ENCODE results near the gene ZDHHC20. TPM values are rescaled to one million over a fixed set of nuclear protein-coding genes. Genes with fewer than 3 reads are reported as not detected.

The ZDHHC20 gene
- total RNA-seq, 4 donors from 2014 or later = 29.9 to 104 (median 76.9) TPM

DNA sequence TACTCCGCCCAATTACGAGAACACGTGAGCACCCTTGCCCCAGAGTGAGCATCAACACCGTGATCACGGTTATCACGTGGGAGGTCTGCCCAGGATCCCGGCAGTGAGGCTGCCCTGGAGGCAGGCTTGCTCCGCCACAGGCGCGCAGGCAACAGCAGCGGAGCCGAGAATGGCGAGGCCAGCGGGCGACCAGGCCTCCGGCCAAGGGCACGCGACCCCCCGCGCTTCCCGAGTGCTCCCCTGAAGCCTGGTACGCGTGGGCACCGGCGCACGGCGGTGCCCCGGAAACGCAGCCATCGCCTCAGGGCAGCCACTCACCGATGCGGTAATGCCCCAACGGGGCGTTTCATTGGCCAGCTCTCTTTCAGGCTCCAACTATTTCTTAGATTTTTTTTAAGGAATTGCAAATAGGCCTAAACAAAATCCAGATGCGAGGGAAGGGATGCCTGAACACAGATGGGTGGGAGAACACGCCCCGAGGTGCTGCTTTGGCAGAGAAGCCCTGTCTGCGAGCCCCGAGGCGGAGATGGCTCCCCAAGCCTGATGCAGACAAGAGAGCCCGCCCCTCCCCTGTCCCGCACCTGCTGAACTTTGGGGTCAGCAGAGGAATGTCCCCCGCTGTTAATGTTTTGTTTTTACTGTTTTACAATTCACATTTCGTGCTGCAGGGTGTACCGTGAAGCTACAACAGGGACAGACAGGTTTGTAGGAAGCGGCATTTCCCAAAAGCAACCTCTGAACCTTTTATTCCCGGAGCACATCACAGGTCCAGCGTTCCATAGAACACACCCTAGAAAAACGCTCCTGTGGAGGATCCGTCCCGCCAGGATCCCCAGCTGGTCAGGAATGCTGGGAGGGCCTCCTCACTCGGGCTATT is 132.7 kb downstream of the ZDHHC20 start:
- Histone ChIP-seq H3K36me3 (no peaks in the 10 kb centered on the region), H3K9me3 (no peaks in the 10 kb centered on the region), H3K27me3 (no peaks in the 10 kb centered on the region), H3K27ac (peak overlapping the region in 1 of 4 donors; percentile 42), H3K4me1 (peaks cover 0 to 5% (median 4%) of the 10 kb centered on the region in 4 donors), H3K4me3 (peak overlapping the region; percentile 34 to 59 (median 50))
- TF ChIP-seq POLR2AphosphoS5 (IDR thresholded peaks at IDR 0.05) (no peak), POLR2A (IDR thresholded peaks at IDR 0.05) (no peak), EP300 (IDR thresholded peaks at IDR 0.05; ENCODE audit: low read depth) (no peak)
- TF ChIP-seq, protein P1, sequence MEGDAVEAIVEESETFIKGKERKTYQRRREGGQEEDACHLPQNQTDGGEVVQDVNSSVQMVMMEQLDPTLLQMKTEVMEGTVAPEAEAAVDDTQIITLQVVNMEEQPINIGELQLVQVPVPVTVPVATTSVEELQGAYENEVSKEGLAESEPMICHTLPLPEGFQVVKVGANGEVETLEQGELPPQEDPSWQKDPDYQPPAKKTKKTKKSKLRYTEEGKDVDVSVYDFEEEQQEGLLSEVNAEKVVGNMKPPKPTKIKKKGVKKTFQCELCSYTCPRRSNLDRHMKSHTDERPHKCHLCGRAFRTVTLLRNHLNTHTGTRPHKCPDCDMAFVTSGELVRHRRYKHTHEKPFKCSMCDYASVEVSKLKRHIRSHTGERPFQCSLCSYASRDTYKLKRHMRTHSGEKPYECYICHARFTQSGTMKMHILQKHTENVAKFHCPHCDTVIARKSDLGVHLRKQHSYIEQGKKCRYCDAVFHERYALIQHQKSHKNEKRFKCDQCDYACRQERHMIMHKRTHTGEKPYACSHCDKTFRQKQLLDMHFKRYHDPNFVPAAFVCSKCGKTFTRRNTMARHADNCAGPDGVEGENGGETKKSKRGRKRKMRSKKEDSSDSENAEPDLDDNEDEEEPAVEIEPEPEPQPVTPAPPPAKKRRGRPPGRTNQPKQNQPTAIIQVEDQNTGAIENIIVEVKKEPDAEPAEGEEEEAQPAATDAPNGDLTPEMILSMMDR (IDR thresholded peaks at IDR 0.05) = no peak
- peak; percentile 33 for DNase-seq
- in situ Hi-C loops (cut with MboI; ENCODE audit: low pct_ligation_motif_present in 1 of 4, low pct_unique_long_range_greater_than_20kb in 1 of 4, low sequenced_read_pairs in 3 of 4) = no loop called here
- intact Hi-C loops (cut with DNase I; ENCODE audit: low total_unique reads) = no loop called here
- WGBS, 2 donors (ENCODE audit: low coverage in 1 of 2) = 25 to 60% methylated on average over 3 to 47 of the region's 52 CpGs

DNA sequence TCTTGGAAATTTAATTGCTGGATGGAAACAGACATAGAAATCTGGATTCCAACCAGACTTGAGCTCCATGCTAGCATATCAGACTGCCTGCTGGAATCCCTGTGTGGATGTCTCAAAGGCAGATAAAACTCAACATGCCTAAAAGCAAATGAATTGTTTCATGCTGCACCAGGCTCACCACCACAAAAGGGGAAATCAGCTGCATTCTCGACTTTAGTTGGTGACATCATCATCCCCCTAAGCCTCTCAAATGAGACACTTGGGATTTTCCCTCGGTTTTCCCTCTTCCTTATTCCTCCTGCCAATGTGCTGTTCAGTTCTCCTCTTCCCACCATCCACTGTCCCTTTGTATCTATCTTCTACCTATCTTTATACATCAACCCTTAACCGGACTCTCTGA is 134.3 kb downstream of the ZDHHC20 start:
- TF ChIP-seq, protein P1 (IDR thresholded peaks at IDR 0.05) = no peak
- TF ChIP-seq EP300 (IDR thresholded peaks at IDR 0.05; ENCODE audit: low read depth) (no peak), POLR2A (IDR thresholded peaks at IDR 0.05) (no peak), POLR2AphosphoS5 (IDR thresholded peaks at IDR 0.05) (no peak)
- WGBS, 2 donors (ENCODE audit: low coverage in 1 of 2) = 68 to 75% methylated on average over 2 to 3 of the region's 3 CpGs
- Histone ChIP-seq H3K27ac (no peak overlapping the region), H3K9me3 (no peaks in the 10 kb centered on the region), H3K4me1 (peaks cover 0 to 5% (median 4%) of the 10 kb centered on the region in 4 donors), H3K27me3 (no peaks in the 10 kb centered on the region), H3K4me3 (no peak overlapping the region), H3K36me3 (no peaks in the 10 kb centered on the region)
- in situ Hi-C loops (cut with MboI; ENCODE audit: low pct_ligation_motif_present in 1 of 4, low pct_unique_long_range_greater_than_20kb in 1 of 4, low sequenced_read_pairs in 3 of 4) (no loop called here), intact Hi-C loops (cut with DNase I; ENCODE audit: low total_unique reads) (no loop called here)
- DNase-seq = no peak

DNA sequence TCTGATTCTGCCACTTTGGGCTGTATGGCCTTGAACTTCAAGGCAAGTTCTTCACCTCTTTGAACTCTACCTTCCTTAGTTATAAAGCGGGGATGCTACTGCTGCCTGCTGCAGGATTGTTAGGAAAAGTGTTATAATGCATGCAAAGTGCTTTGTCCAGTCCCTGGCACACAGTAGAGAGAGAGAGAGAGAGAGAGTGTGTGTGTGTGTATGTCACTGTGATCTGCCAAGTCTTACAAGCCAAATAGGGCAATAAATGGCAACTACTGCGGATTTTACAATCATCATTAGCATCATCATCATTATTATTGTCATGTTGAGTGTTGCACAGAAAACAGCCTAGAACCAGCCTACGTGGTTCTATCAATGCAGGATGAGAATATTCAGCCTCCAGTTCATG is 136.1 kb downstream of the ZDHHC20 start:
- WGBS, 2 donors (ENCODE audit: low coverage in 1 of 2) = 91% methylated on average over 3 of the region's 3 CpGs; no CpG with 5 or more reads in 1 of the 2 donors

More for the DNA sequence above, 136.1 kb downstream of the ZDHHC20 start:
- DNase-seq = no peak
- Histone ChIP-seq H3K27me3 (no peaks in the 10 kb centered on the region), H3K27ac (no peak overlapping the region), H3K4me1 (peaks cover 0 to 5% (median 4%) of the 10 kb centered on the region in 4 donors), H3K9me3 (no peaks in the 10 kb centered on the region), H3K4me3 (no peak overlapping the region), H3K36me3 (no peaks in the 10 kb centered on the region)
- no peak for TF ChIP-seq POLR2AphosphoS5 (IDR thresholded peaks at IDR 0.05)
- no peak for TF ChIP-seq POLR2A (IDR thresholded peaks at IDR 0.05)
- TF ChIP-seq, protein P1 (IDR thresholded peaks at IDR 0.05) = no peak
- TF ChIP-seq EP300 (IDR thresholded peaks at IDR 0.05; ENCODE audit: low read depth) = no peak
- in situ Hi-C loops (cut with MboI; ENCODE audit: low pct_ligation_motif_present in 1 of 4, low pct_unique_long_range_greater_than_20kb in 1 of 4, low sequenced_read_pairs in 3 of 4) = no loop called here
- intact Hi-C loops (cut with DNase I; ENCODE audit: low total_unique reads) = no loop called here

Small RNA genes within 50 kb of the gene (small RNA-seq; reads per million reads assigned to genes)
- gene RNA5SP25 = 0 to 0.28 (median 0) reads per million in 4 donors

Other genes with a start within 250 kb of the ZDHHC20 start
- gene MICU2, start 144.9 kb upstream of the ZDHHC20 start, total RNA-seq = 100 to 1,000 TPM in 1 of 4 donors, 10 to 100 TPM in 3; 48.8 to 101 (median 90.0) TPM
- gene FGF9, start 211.8 kb upstream of the ZDHHC20 start, total RNA-seq = 1 to 10 TPM in 2 of 4 donors, under 1 TPM in 1, not detected in 1; 0.27 to 1.8 (median 1.4) TPM